Esophagus muscularis mucosa (tissue), 4 donors: ENCODE measurements around the gene C12orf43. TPM values are rescaled to one million over a fixed set of nuclear protein-coding genes. Genes with fewer than 3 reads are reported as not detected.

ENCODE experiments used
- DNase-seq: peaks from one replicate; pipeline ENCODE4 v3.0.0-alpha.2; 2017; ENCODE audit errors: extremely low spot score
- H3K27ac ChIP-seq, 4 donors: fragments of 200-600 bp; sonication (generic); replicated peaks in 1 of 4; 1 replicate in 3 of 4; 2 replicates in 1 of 4; pipeline ENCODE4 v1.5.1; 2016 to 2019; ENCODE audit warnings: mild to moderate bottlenecking in 1 of 4
- H3K27me3 ChIP-seq, 4 donors: fragments of 200-600 bp; sonication (generic); one replicate each; pipeline versions ENCODE4 v1.5.1 to v1.6.0; 2016 to 2019
- H3K36me3 ChIP-seq, 4 donors: fragments of 200-600 bp; sonication (generic); one replicate each; pipeline ENCODE4 v1.5.1; 2016 to 2019
- H3K4me1 ChIP-seq, 4 donors: fragments of 200-600 bp; sonication (generic); one replicate each; pipeline ENCODE4 v1.5.1; 2016 to 2019
- H3K4me3 ChIP-seq, 4 donors: fragments of 200-600 bp; sonication (generic); 1 replicate in 2 of 4; 2 replicates in 2 of 4; pipeline ENCODE4 v1.5.1; 2016 to 2019; ENCODE audit warnings: mild to moderate bottlenecking in 4 of 4, moderate library complexity in 1 of 4
- H3K9me3 ChIP-seq, 4 donors: fragments of 200-600 bp; sonication (generic); 1 replicate in 3 of 4; 2 replicates in 1 of 4; pipeline ENCODE4 v1.5.1; 2016 to 2019
- CTCF ChIP-seq, 3 experiments: fragments of 200-600 bp in 2 of 3; fragments of 450-650 bp in 1 of 3; sonication (generic) in 2 of 3; IDR thresholded peaks; one replicate each; pipeline ENCODE4 v1.5.1; 2017 to 2019; ENCODE audit warnings: antibody characterized with exemption in 3 of 3, mild to moderate bottlenecking in 2 of 3, moderate library complexity in 1 of 3
- EP300 ChIP-seq: sonication (generic); formaldehyde crosslinking; IDR thresholded peaks from one replicate; pipeline ENCODE4 v1.6.1; 2017; ENCODE audit warnings: antibody characterized with exemption
- POLR2A ChIP-seq: fragments of 450-650 bp; IDR thresholded peaks from one replicate; pipeline ENCODE4 v1.6.1; 2017; ENCODE audit warnings: antibody characterized with exemption, moderate library complexity, mild to moderate bottlenecking, low read depth
- POLR2AphosphoS5 ChIP-seq, 2 donors: sonication (generic); formaldehyde crosslinking; IDR thresholded peaks; one replicate each; pipeline ENCODE4 v1.6.1; 2017; ENCODE audit warnings: antibody characterized with exemption in 2 of 2
- WGBS: methylation state at CpG from one replicate; pipeline ENCODE4 v1.1.5; 2018; 5-methylcytosine and 5-hydroxymethylcytosine counted together
- intact Hi-C: fragments of 100-400 bp; cut with DNase I; formaldehyde crosslinking; loops from one replicate; pipeline ENCODE4 v1.15.1; 2023
- total RNA-seq, 4 donors: library from RNA; depleted of rRNA; stranded (reverse); fragments of >200 nt; gene quantifications; one replicate each; pipeline versions ENCODE4 v1.1.0 to v1.2.1, GENCODE V29; 2016

The C12orf43 gene
- total RNA-seq, 4 donors from 2014 or later, result 14.5 to 22.6 (median 18.5) TPM

DNA sequence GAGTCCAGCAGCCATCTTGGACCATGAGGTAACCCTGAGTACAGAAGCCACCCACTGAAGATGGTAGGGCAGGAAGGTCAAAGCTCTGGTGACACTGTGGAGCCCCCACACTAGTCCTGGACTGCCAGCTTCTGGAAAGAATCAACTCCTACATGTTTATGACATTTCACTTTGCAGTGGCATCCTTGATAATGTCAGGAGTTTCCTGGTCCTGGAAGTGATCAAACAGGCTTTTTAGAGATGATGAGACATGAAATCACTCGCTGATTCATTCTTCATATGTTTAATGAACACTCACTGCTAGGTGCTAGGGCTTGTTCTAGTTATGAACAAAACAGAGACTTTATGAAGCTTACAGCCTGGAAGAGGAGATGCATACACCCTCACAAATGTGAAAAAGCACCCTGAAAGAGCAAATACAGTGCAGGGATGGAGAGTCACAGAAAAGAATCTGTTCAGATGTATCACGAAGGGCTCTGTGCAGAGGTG is 53.7 kb downstream of the C12orf43 start:
- intact Hi-C loops, result no loop called here

DNA sequence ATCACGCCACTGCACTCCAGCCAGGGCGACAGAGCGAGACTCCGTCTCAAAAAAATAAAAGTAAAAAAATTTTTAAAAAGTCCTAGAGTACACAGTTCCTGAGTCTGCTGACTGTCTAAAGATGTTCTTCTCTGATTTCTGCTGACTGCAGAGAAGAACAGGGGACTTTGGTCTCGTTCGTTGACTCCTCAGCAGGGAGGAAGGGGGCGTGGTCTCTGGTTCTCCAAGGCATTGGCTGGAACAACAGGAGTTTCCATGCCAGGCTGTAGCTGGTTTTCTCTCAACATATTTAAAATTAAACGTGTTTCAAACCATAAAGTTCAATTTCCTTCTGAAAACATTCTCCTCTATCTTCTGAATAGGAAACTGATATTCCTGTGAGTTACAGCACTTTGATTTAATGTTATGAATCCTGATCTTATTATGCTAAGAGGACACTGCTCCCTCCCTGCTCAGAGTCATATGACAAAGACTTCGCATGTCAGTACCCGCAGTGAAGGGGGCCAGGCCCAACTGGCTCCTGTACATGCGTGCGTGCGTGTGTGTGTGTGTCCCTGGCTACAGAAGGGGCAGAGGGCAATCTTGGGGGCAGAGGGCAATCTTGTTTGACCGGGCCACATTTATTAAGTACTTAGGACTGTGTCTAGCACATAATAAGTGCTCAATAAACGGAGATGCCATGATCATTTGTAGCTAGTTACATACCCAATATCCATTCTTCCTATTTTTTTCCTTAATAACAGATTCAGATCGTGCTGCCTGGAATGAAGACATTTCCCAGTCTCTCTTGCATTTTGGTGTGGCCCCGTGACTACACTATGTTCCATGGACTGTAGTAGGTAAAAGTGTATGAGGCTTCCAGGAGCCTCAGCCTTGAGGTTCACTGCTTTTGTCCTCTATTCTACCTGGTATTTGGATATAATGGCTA is 54.4 kb downstream of the C12orf43 start:
- H3K27me3 ChIP-seq, result peaks cover 0 to 3% (median 0%) of the 10 kb centered on the region in 4 donors
- H3K4me1 ChIP-seq, result no peaks in the 10 kb centered on the region
- 76% methylated on average over 17 of the region's 17 CpGs for WGBS
- H3K9me3 ChIP-seq, result no peaks in the 10 kb centered on the region
- intact Hi-C loops, result no loop called here
- DNase-seq, result no peak
- H3K27ac ChIP-seq, result no peak overlapping the region
- TF ChIP-seq POLR2AphosphoS5 (IDR thresholded peaks at IDR 0.05), result no peak
- no peak for TF ChIP-seq EP300
- no peak for TF ChIP-seq CTCF (IDR thresholded peaks at IDR 0.05)
- no peaks in the 10 kb centered on the region for H3K36me3 ChIP-seq
- H3K4me3 ChIP-seq, result no peak overlapping the region

More for the DNA sequence above, 53.7 kb downstream of the C12orf43 start:
- 80% methylated on average over 2 of the region's 2 CpGs for WGBS
- Histone ChIP-seq H3K36me3 (no peaks in the 10 kb centered on the region), H3K27me3 (peaks cover 0 to 3% (median 0%) of the 10 kb centered on the region in 4 donors), H3K4me1 (no peaks in the 10 kb centered on the region), H3K9me3 (no peaks in the 10 kb centered on the region), H3K4me3 (no peak overlapping the region), H3K27ac (no peak overlapping the region)
- DNase-seq, result no peak
- TF ChIP-seq POLR2A, result no peak
- TF ChIP-seq CTCF (IDR thresholded peaks at IDR 0.05), result no peak
- no peak for TF ChIP-seq EP300
- no peak for TF ChIP-seq POLR2AphosphoS5 (IDR thresholded peaks at IDR 0.05)

GRCh38 chr12:120960657-120961056 is 55.6 kb downstream of the C12orf43 start:
- no peaks in the 10 kb centered on the region for H3K36me3 ChIP-seq
- DNase-seq, result no peak
- WGBS, result 82% methylated on average over 7 of the region's 7 CpGs
- H3K4me1 ChIP-seq, result no peaks in the 10 kb centered on the region
- no peak overlapping the region for H3K27ac ChIP-seq
- intact Hi-C loops, result no loop called here
- peaks cover 0 to 3% (median 0%) of the 10 kb centered on the region in 4 donors for H3K27me3 ChIP-seq
- no peak for TF ChIP-seq POLR2AphosphoS5 (IDR thresholded peaks at IDR 0.05)
- TF ChIP-seq POLR2A, result no peak
- TF ChIP-seq CTCF (IDR thresholded peaks at IDR 0.05), result no peak
- no peaks in the 10 kb centered on the region for H3K9me3 ChIP-seq
- H3K4me3 ChIP-seq, result no peak overlapping the region

GRCh38 chr12:120959111-120959878 is 57.0 kb downstream of the C12orf43 start:
- intact Hi-C loops, result no loop called here
- WGBS, result 85% methylated on average over 13 of the region's 13 CpGs
- H3K36me3 ChIP-seq, result no peaks in the 10 kb centered on the region
- no peak overlapping the region for H3K27ac ChIP-seq
- DNase-seq, result no peak
- H3K4me3 ChIP-seq, result no peak overlapping the region
- TF ChIP-seq POLR2A, result no peak
- TF ChIP-seq CTCF (IDR thresholded peaks at IDR 0.05), result no peak
- no peak for TF ChIP-seq POLR2AphosphoS5 (IDR thresholded peaks at IDR 0.05)
- H3K4me1 ChIP-seq, result no peaks in the 10 kb centered on the region
- peaks cover 0 to 3% (median 0%) of the 10 kb centered on the region in 4 donors for H3K27me3 ChIP-seq
- no peaks in the 10 kb centered on the region for H3K9me3 ChIP-seq
